Measurements from ENCODE around the gene KCNH8.
A peak's percentile ranks its signal among the peaks of the same experiment; 100 is the strongest.

KCNH8 gene

GRCh38 chr3:19471138-19471537, 322.8 kb downstream of the KCNH8 start:
- peaks cover 4 to 20% of the 10 kb centered on the region in 2 donors for H3K4me1 Mint-ChIP-seq
- H3K9me3 Mint-ChIP-seq: peaks cover 4% of the 10 kb centered on the region in 2 donors
- ATAC-seq (replicated peaks): no peak
- peaks cover 21 to 33% of the 10 kb centered on the region in 2 donors for H3K36me3 Mint-ChIP-seq
- no peak for DNase-seq
- no peak overlapping the region for H3K4me3 Mint-ChIP-seq
- H3K27me3 Mint-ChIP-seq: no peaks in the 10 kb centered on the region
- H3K27ac Mint-ChIP-seq: no peak overlapping the region

GRCh38 chr3:19473971-19474580, 325.8 kb downstream of the KCNH8 start:
- Mint-ChIP-seq H3K36me3 (peaks cover 20 to 41% of the 10 kb centered on the region in 2 donors), H3K4me3 (no peak overlapping the region), H3K9me3 (peaks cover 4 to 5% of the 10 kb centered on the region in 2 donors), H3K27me3 (no peaks in the 10 kb centered on the region), H3K4me1 (peaks cover 2 to 4% of the 10 kb centered on the region in 2 donors), H3K27ac (no peak overlapping the region)
- no peak for ATAC-seq (replicated peaks)
- DNase-seq: no peak

GRCh38 chr3:19476281-19476680, 328.0 kb downstream of the KCNH8 start:
- DNase-seq: no peak
- Mint-ChIP-seq H3K27me3 (no peaks in the 10 kb centered on the region), H3K4me1 (peaks cover 5 to 7% of the 10 kb centered on the region in 2 donors), H3K4me3 (no peak overlapping the region), H3K36me3 (peaks cover 17 to 28% of the 10 kb centered on the region in 2 donors), H3K27ac (no peak overlapping the region), H3K9me3 (peaks cover 4 to 5% of the 10 kb centered on the region in 2 donors)
- ATAC-seq (replicated peaks): no peak

- ATAC-seq (replicated peaks): no peak
- Mint-ChIP-seq H3K4me1 (peaks cover 13 to 22% of the 10 kb centered on the region in 2 donors), H3K9me3 (no peaks in the 10 kb centered on the region), H3K4me3 (no peak overlapping the region), H3K36me3 (peaks cover 6 to 15% of the 10 kb centered on the region in 2 donors), H3K27me3 (no peaks in the 10 kb centered on the region), H3K27ac (no peak overlapping the region)
- no peak for DNase-seq
Observed at GRCh38 chr3:19485267-19485666, 337.0 kb downstream of the KCNH8 start.

GRCh38 chr3:19487386-19487785, 339.1 kb downstream of the KCNH8 start:
- Mint-ChIP-seq H3K36me3 (peaks cover 6 to 16% of the 10 kb centered on the region in 2 donors), H3K4me3 (no peak overlapping the region), H3K9me3 (peaks cover 0 to 2% of the 10 kb centered on the region in 2 donors), H3K4me1 (peaks cover 16 to 32% of the 10 kb centered on the region in 2 donors), H3K27me3 (no peaks in the 10 kb centered on the region), H3K27ac (no peak overlapping the region)
- ATAC-seq (replicated peaks) (no peak), DNase-seq (no peak)

GRCh38 chr3:19488939-19489338, 340.6 kb downstream of the KCNH8 start:
- no peak overlapping the region for H3K4me3 Mint-ChIP-seq
- no peak overlapping the region for H3K27ac Mint-ChIP-seq
- peaks cover 4 to 6% of the 10 kb centered on the region in 2 donors for H3K9me3 Mint-ChIP-seq
- ATAC-seq (replicated peaks) (no peak), DNase-seq (no peak)
- H3K27me3 Mint-ChIP-seq: no peaks in the 10 kb centered on the region
- H3K4me1 Mint-ChIP-seq: peaks cover 16 to 37% of the 10 kb centered on the region in 2 donors
- H3K36me3 Mint-ChIP-seq: peaks cover 10 to 27% of the 10 kb centered on the region in 2 donors

- DNase-seq (no peak), ATAC-seq (replicated peaks) (no peak)
- peaks cover 15 to 38% of the 10 kb centered on the region in 2 donors for H3K4me1 Mint-ChIP-seq
- H3K36me3 Mint-ChIP-seq: peaks cover 20 to 37% of the 10 kb centered on the region in 2 donors
- peaks cover 6 to 10% of the 10 kb centered on the region in 2 donors for H3K9me3 Mint-ChIP-seq
- no peak overlapping the region for H3K4me3 Mint-ChIP-seq
- peak overlapping the region; percentile 28 for H3K27ac Mint-ChIP-seq
- H3K27me3 Mint-ChIP-seq: no peaks in the 10 kb centered on the region
Observed at GRCh38 chr3:19489936-19490335, 341.6 kb downstream of the KCNH8 start.

GRCh38 chr3:19506171-19506570, 357.9 kb downstream of the KCNH8 start:
- Mint-ChIP-seq H3K36me3 (no peaks in the 10 kb centered on the region), H3K27me3 (no peaks in the 10 kb centered on the region), H3K9me3 (peaks cover 0 to 1% of the 10 kb centered on the region in 2 donors), H3K4me3 (no peak overlapping the region), H3K4me1 (peaks cover 35 to 59% of the 10 kb centered on the region in 2 donors), H3K27ac (peak overlapping the region; percentile 81)
- DNase-seq (no peak), ATAC-seq (replicated peaks) (no peak)

- H3K9me3 Mint-ChIP-seq: no peaks in the 10 kb centered on the region
- H3K4me3 Mint-ChIP-seq: no peak overlapping the region
- no peaks in the 10 kb centered on the region for H3K27me3 Mint-ChIP-seq
- H3K27ac Mint-ChIP-seq: no peak overlapping the region
- H3K4me1 Mint-ChIP-seq: peaks cover 17 to 31% of the 10 kb centered on the region in 2 donors
- ATAC-seq (replicated peaks) (no peak), DNase-seq (no peak)
- H3K36me3 Mint-ChIP-seq: peaks cover 1 to 7% of the 10 kb centered on the region in 2 donors
Observed at GRCh38 chr3:19522305-19522704, 374.0 kb downstream of the KCNH8 start.

- peaks cover 7 to 11% of the 10 kb centered on the region in 2 donors for H3K36me3 Mint-ChIP-seq
- peaks cover 10 to 23% of the 10 kb centered on the region in 2 donors for H3K4me1 Mint-ChIP-seq
- no peak overlapping the region for H3K4me3 Mint-ChIP-seq
- H3K27me3 Mint-ChIP-seq: no peaks in the 10 kb centered on the region
- DNase-seq (no peak), ATAC-seq (replicated peaks) (no peak)
- H3K27ac Mint-ChIP-seq: no peak overlapping the region
- H3K9me3 Mint-ChIP-seq: no peaks in the 10 kb centered on the region
Observed at GRCh38 chr3:19526071-19526470, 377.8 kb downstream of the KCNH8 start.

GRCh38 chr3:19527746-19528145, 379.4 kb downstream of the KCNH8 start:
- no peaks in the 10 kb centered on the region for H3K9me3 Mint-ChIP-seq

GRCh38 chr3:19531426-19531825, 383.1 kb downstream of the KCNH8 start:
- no peak overlapping the region for H3K27ac Mint-ChIP-seq
- no peaks in the 10 kb centered on the region for H3K27me3 Mint-ChIP-seq
- H3K9me3 Mint-ChIP-seq: peaks cover 0 to 2% of the 10 kb centered on the region in 2 donors
- H3K36me3 Mint-ChIP-seq: peaks cover 9% of the 10 kb centered on the region in 2 donors
- DNase-seq (no peak), ATAC-seq (replicated peaks) (no peak)
- H3K4me1 Mint-ChIP-seq: peaks cover 28 to 53% of the 10 kb centered on the region in 2 donors
- no peak overlapping the region for H3K4me3 Mint-ChIP-seq

More at GRCh38 chr3:19527746-19528145, 379.4 kb downstream of the KCNH8 start:
- Mint-ChIP-seq H3K27me3 (no peaks in the 10 kb centered on the region), H3K4me3 (no peak overlapping the region), H3K4me1 (peaks cover 19 to 37% of the 10 kb centered on the region in 2 donors), H3K36me3 (peaks cover 6% of the 10 kb centered on the region in 2 donors), H3K27ac (no peak overlapping the region)
- DNase-seq: no peak
- ATAC-seq (replicated peaks): no peak

GRCh38 chr3:19539518-19540392, 391.4 kb downstream of the KCNH8 start:
- Mint-ChIP-seq H3K9me3 (peaks cover 6 to 7% of the 10 kb centered on the region in 2 donors), H3K27ac (peak overlapping the region; percentile 94), H3K4me1 (peaks cover 43 to 69% of the 10 kb centered on the region in 2 donors)

GRCh38 chr3:19540464-19540863, 392.2 kb downstream of the KCNH8 start:
- DNase-seq: no peak
- H3K36me3 Mint-ChIP-seq: peaks cover 7 to 8% of the 10 kb centered on the region in 2 donors
- H3K4me1 Mint-ChIP-seq: peaks cover 43 to 66% of the 10 kb centered on the region in 2 donors
- ATAC-seq (replicated peaks): peak; percentile 15 to 21
- peak overlapping the region; percentile 94 for H3K27ac Mint-ChIP-seq
- no peaks in the 10 kb centered on the region for H3K27me3 Mint-ChIP-seq
- H3K4me3 Mint-ChIP-seq: peak overlapping the region; percentile 65 to 66
- H3K9me3 Mint-ChIP-seq: peaks cover 6 to 7% of the 10 kb centered on the region in 2 donors

More at GRCh38 chr3:19539518-19540392, 391.4 kb downstream of the KCNH8 start:
- Mint-ChIP-seq H3K27me3 (no peaks in the 10 kb centered on the region), H3K4me3 (peak overlapping the region; percentile 65 to 66), H3K36me3 (peaks cover 7 to 8% of the 10 kb centered on the region in 2 donors)
- DNase-seq: no peak
- peak; percentile 75 to 79 for ATAC-seq (replicated peaks)

All from stimulated activated naive B cell treated with anti-CD40 and anti-IgM and Interleukin-4, amounts not matched to agents 10 μg/mL and 1 μg/mL and 100 μg/mL, for 72 hours (primary cell).